NCI-H2227 (cell line): Measurements from ENCODE around the gene ATG10.
"Not testable (repeated sequence)": the region's sequence is repeated elsewhere in the genome, so short reads cannot be mapped to it uniquely, and the experiment has no call there.

ENCODE experiments used
- DNase-seq: peaks from one replicate; lab custom pipeline; 2025; ENCODE audit not compliant: unreplicated experiment; lab: John Stamatoyannopoulos, UW

Gene ATG10

DNA sequence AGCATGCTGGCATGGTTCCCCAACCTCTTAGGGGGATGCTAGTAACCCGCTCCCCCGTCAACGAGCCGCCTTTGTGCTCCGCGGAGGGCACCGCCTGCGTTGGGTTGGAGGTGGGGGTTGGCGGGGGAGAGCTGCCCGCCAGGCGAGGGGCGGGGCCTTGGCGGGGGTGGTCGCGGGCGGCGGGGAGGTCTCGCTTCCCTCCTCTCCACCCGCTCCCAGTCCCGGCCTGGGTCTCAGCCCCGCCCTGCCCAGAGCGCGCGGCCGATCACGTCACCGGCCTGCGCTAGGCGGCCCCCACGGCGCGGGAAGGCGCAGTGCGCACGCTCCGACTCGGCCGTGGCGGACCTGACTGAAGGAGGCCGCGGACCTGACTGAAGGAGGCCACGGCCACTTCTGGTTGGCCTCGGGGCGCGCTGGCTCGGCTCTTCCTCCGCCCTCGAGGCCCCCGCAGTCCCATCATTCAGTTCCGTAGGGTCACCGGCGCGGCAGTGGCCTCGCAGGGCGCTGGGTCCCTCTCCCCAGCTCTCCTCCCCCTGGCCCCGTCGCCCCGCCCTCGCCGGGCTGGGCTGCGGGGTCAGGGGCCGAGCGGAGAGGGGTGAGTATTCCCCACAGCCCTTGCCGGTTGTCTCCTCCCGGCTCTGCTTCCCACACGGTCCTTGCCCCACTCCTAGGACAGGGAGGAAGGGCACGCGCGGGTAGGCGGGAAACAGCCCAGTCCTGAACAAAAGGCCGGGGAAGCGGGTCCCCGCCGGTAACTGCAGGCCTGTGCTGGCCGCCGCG is at the start of gene ATG10:
ATG10 (plus strand) TSS at position 312 of the 780 bp plus-strand sequence. CDS start 15,548 bp downstream, outside the sequence.
- DNase-seq: peak; percentile 95

GRCh38 chr5:81922854-81923279 is 49.0 kb upstream of the ATG10 start:
- no peak for DNase-seq

DNA sequence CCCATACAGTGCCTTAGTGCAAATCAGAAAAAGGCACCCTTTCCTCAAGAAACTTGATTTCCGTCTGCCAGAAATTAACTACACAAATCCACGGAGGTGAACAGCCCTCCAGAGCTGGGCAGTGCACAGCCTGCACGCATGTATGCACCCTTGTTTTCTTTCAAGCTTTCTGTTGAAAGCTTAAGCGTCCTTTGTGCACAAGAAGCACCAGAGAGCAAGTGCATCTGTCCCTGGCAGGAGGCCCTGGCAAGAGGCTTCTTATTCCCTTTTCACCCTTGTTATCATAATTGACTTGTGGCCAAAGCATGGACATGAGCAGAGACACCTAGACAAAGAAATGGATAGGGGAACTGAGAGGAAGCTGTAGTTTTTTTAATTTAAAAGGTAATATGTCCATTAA is 47.4 kb upstream of the ATG10 start:
- no peak for DNase-seq

GRCh38 chr5:81925009-81925408 is 46.8 kb upstream of the ATG10 start:
- DNase-seq: no peak

GRCh38 chr5:81925981-81926380 is 45.8 kb upstream of the ATG10 start:
- no peak for DNase-seq

GRCh38 chr5:81936066-81936465 is 35.8 kb upstream of the ATG10 start:
- DNase-seq: no peak

- DNase-seq: no peak
These were observed 35.1 kb upstream of the ATG10 start for GRCh38 chr5:81936750-81937149.

DNA sequence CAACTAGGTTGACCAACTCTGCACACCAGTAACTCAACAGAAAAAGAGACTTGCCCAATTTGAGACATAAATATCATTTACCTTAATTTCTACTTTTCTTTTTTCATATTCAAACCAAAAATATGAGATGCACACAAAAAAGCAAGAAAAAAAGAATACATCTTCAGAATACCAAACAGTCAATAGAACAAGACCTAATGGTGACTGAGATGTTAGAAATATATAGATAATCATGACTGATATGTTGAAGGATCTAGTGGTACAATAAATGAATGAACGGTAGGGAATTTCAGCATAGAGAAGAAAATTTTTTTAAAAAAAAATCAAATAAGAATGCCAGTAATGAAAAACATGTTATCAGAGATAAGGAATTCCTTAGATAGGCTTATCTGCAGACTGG is 29.1 kb upstream of the ATG10 start:
- no peak for DNase-seq

DNA sequence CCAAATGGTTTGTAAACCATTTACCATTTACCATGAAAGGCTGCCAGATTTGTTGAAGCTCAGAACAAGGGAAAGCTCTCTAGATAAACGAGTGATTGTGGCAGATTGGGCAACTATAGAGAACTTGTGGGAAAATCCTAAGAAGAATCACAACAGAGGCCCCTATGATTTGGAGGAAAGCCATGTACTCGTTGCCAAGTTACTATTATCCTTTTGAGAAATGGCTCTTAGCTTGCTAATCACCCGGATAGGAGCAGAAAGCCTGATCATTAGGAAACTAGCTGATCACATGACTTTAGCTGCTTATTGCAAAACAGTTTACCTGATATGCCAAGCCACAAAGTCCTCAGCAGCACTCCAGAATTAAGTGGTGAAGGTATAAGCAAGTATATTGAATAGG is 23.5 kb upstream of the ATG10 start:
- no peak for DNase-seq

- no peak for DNase-seq
These were observed 22.4 kb upstream of the ATG10 start for GRCh38 chr5:81949462-81949861.

- no peak for DNase-seq
These were observed 20.8 kb upstream of the ATG10 start for GRCh38 chr5:81950996-81951395.

GRCh38 chr5:81954796-81955195 is 17.0 kb upstream of the ATG10 start:
- not testable (repeated sequence) for DNase-seq

DNA sequence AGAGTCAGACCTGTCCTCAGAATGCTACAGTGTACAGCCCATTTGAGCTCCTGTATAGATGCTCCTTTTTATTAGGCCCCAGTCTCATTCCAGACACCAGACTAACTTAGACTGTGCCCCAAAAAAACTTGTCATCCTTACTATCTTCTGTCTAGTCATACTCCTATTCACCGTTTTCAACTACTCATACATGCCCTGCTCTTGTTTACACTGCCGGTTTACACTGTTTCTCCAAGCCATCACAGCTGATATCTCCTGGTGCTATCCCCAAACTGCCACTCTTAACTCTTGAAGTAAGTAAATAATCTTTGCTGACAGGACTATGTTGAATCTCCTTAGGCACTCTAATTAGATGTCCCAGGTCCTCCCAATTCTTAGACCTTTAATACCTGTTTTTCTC is 13.7 kb upstream of the ATG10 start:
- DNase-seq: not testable (repeated sequence)

DNA sequence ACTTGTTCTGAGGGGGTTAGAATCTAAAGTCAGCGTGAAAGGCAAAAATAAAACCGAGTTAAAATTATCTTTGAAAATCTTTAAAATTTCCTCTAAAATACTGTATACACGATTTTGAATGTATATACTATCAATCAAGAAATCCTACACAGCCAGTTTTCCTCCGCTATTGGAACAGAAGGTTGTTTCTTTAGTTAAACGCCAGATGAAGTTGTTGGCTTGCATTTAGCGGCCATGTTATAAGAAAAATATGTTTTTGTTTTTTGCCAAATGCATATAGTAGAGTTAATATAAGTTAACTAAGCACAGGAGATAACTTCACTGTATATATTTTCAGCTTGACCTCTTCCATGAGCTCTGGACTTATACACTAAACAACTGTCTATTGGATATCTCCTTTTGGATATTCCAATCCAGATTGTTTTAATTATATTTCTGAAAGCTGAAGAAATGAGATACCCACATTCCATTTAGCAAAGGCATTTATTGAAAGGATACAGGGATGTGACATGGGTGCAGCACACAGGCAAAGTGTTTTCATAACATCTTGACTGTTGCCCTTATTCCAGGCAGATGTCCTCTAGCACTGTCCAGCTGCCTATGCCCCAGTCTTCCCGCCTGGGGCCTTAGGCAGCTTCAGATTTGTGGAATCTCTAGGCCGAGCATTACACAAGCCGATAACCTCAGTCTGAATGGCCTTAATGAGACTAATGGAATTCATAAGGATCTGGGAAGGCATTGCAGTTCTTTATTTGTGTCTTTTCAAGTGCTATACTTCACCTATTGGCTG is 10.0 kb upstream of the ATG10 start:
- no peak for DNase-seq

DNA sequence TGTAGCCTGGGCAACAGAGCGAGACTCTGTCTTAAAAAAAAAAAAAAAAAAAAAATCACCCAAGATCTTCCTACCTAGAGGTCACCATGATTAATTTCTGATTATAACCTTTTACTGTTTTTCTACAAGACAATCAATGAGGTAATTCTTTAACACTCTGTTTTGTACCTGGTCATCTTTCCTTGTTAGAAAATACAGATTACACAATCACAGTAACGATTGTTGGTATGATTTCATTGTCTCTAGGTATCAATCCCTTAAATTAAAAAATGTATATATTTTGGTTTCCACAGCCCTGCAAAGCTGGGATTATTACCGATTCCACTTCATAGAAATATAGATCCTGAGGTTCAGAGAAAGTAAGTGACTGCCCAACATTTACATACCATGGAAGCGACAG is 8.3 kb upstream of the ATG10 start:
- no peak for DNase-seq

- DNase-seq: no peak
These were observed 6.3 kb upstream of the ATG10 start for GRCh38 chr5:81965524-81965923.

GRCh38 chr5:81969226-81969625 is 2.6 kb upstream of the ATG10 start:
- DNase-seq: no peak

DNA sequence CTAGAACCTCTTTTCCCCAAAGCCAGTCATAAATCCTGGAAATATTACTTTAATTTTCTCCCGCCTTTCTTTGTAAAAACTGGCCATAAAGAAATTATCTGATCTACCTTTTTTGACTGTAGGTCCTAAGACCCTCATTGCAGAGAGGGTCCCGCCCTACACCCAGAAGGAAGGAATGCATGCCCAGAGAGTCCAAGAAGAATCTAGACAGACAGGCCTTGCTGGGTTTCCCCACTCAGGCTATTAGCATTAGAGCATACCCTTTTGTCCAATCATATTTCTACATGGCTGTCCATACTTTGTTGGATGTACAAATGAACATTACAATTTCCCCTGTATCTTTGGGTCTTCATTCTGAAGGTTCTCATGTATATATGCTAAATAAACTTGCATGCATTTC is 1.9 kb upstream of the ATG10 start:
- DNase-seq: no peak

GRCh38 chr5:81971111-81971711 is 612 bp upstream of the ATG10 start:
- DNase-seq: peak; percentile 4

DNA sequence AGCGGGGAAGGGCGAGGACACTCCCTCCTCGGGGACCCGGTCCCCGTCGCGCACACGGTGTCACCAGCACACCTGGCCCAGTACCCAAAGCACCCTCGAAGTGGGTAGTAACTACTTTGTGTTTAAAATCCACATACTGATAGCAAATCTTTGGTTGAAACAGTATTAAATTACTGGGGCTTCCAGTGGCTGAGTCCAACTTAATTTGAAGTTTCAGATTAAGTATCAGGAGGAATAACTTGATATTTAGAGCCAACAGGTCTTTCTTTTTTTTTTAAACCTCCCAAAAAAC is 615 bp downstream of the ATG10 start:
- DNase-seq: no peak

GRCh38 chr5:81980160-81980559 is 8.3 kb downstream of the ATG10 start:
- no peak for DNase-seq

DNA sequence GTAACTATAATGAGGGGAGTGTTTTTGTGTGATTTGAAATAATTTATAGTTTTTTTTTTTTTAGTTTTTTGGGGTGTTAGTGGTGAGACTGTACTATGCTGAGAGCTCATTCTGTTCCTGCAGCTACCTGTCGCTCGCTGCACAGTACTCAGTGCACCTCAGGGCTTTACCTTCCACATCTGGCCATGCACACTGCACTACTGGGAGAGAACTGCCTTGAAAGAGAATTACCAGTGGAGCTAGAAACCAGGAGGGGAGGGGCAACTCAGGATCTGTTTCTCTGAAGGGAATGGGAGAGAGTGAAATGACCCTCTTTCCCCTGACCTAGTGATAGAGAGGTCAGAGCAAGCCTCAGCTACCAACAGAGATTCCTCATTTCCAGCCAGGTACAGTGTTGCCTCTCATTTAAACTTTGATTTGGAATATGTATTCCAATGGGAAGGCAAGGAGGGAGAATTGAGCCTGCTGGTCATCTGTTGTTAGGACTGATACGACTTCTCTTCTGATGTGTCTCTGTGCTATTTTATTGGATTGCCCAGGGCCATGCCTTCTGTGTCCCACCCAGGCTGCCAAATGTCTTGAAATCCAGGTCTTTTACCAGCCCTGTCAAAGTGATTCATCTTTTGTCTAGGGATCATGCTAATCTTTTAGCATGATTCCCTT is 8.9 kb downstream of the ATG10 start:
- no peak for DNase-seq
